WERI-Rb-1 (cell line): ENCODE measurements around the gene RAI1.
A peak's percentile ranks its signal among the peaks of the same experiment; 100 is the strongest.
"Not testable (repeated sequence)": the region's sequence is repeated elsewhere in the genome, so short reads cannot be mapped to it uniquely, and the experiment has no call there.

ENCODE experiments used
- DNase-seq: peaks from one replicate; pipeline ENCODE4 v3.0.0-alpha.2; 2020
- H3K27ac ChIP-seq: fragments of 250-450 bp; sonication (Bioruptor Pico); 2 replicates; pipeline ENCODE4 v1.5.1; 2020; ENCODE audit warnings: mild to moderate bottlenecking, moderate library complexity
- H3K27me3 ChIP-seq: fragments of 250-450 bp; sonication (Bioruptor Pico); 2 replicates; pipeline ENCODE4 v1.5.1; 2021; ENCODE audit warnings: mild to moderate bottlenecking, low read depth, moderate library complexity; ENCODE audit not compliant: insufficient read depth, severe bottlenecking
- H3K36me3 ChIP-seq: fragments of 250-450 bp; sonication (Bioruptor Pico); 2 replicates; pipeline ENCODE4 v1.5.1; 2020; ENCODE audit warnings: mild to moderate bottlenecking, moderate library complexity
- H3K4me3 ChIP-seq: 2 replicates; pipeline ENCODE4 v1.5.1; 2011; ENCODE audit warnings: low read depth, mild to moderate bottlenecking, control low read depth, low read length
- H3K9me3 ChIP-seq: fragments of 250-450 bp; sonication (Bioruptor Pico); 2 replicates; pipeline ENCODE4 v1.5.1; 2021; ENCODE audit warnings: mild to moderate bottlenecking, moderate library complexity; ENCODE audit not compliant: severe bottlenecking
- TF ChIP-seq, protein P1 (sequence below): IDR thresholded peaks from 2 replicates; pipeline ENCODE4 v1.5.1; 2011; ENCODE audit warnings: low read depth, mild to moderate bottlenecking, control low read depth, inconsistent platforms, low read length

The RAI1 gene

GRCh38 chr17:17677299-17678040 is 3.8 kb upstream of the RAI1 start:
- Histone ChIP-seq H3K27ac (no peak overlapping the region), H3K9me3 (no peaks in the 10 kb centered on the region), H3K36me3 (peaks cover 5% of the 10 kb centered on the region), H3K4me3 (no peak overlapping the region), H3K27me3 (no peaks in the 10 kb centered on the region)
- no peak for DNase-seq
- TF ChIP-seq, protein P1, sequence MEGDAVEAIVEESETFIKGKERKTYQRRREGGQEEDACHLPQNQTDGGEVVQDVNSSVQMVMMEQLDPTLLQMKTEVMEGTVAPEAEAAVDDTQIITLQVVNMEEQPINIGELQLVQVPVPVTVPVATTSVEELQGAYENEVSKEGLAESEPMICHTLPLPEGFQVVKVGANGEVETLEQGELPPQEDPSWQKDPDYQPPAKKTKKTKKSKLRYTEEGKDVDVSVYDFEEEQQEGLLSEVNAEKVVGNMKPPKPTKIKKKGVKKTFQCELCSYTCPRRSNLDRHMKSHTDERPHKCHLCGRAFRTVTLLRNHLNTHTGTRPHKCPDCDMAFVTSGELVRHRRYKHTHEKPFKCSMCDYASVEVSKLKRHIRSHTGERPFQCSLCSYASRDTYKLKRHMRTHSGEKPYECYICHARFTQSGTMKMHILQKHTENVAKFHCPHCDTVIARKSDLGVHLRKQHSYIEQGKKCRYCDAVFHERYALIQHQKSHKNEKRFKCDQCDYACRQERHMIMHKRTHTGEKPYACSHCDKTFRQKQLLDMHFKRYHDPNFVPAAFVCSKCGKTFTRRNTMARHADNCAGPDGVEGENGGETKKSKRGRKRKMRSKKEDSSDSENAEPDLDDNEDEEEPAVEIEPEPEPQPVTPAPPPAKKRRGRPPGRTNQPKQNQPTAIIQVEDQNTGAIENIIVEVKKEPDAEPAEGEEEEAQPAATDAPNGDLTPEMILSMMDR: no peak

- DNase-seq, H3K4me3 ChIP-seq, H3K27ac ChIP-seq, H3K27me3 ChIP-seq, H3K9me3 ChIP-seq: not testable (repeated sequence)
- H3K36me3 ChIP-seq: peaks cover 10% of the 10 kb centered on the region
Measured at GRCh38 chr17:17678063-17678699, 3.1 kb upstream of the RAI1 start.

DNA sequence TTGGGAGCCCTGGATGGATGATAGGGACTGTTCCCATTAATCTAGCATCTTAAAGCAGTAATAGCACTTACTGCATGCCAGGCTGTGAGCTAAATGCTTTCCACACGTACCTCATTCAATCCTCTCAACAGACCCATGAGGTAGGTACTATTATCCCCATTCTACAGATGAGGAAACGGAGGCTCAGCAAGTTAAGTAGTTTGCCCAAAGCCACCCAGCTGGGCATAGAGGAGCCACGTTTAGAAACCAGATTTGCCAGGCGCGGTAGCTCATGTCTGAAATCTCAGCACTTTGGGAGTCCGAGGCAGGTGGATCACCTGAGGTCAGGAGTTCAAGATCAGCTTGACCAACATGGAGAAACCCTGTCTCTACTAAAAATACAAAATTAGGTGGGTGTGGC is 2.0 kb upstream of the RAI1 start:
- H3K36me3 ChIP-seq: peaks cover 19% of the 10 kb centered on the region
- DNase-seq: no peak
- no peak overlapping the region for H3K27ac ChIP-seq
- no peaks in the 10 kb centered on the region for H3K9me3 ChIP-seq
- H3K4me3 ChIP-seq: no peak overlapping the region
- TF ChIP-seq, protein P1: no peak
- no peaks in the 10 kb centered on the region for H3K27me3 ChIP-seq

- no peak overlapping the region for H3K4me3 ChIP-seq
- no peak overlapping the region for H3K27ac ChIP-seq
- TF ChIP-seq, protein P1: no peak
- no peaks in the 10 kb centered on the region for H3K27me3 ChIP-seq
- no peak for DNase-seq
- H3K36me3 ChIP-seq: peaks cover 19% of the 10 kb centered on the region
- no peaks in the 10 kb centered on the region for H3K9me3 ChIP-seq
Measured at GRCh38 chr17:17679748-17680147, 1.5 kb upstream of the RAI1 start.

DNA sequence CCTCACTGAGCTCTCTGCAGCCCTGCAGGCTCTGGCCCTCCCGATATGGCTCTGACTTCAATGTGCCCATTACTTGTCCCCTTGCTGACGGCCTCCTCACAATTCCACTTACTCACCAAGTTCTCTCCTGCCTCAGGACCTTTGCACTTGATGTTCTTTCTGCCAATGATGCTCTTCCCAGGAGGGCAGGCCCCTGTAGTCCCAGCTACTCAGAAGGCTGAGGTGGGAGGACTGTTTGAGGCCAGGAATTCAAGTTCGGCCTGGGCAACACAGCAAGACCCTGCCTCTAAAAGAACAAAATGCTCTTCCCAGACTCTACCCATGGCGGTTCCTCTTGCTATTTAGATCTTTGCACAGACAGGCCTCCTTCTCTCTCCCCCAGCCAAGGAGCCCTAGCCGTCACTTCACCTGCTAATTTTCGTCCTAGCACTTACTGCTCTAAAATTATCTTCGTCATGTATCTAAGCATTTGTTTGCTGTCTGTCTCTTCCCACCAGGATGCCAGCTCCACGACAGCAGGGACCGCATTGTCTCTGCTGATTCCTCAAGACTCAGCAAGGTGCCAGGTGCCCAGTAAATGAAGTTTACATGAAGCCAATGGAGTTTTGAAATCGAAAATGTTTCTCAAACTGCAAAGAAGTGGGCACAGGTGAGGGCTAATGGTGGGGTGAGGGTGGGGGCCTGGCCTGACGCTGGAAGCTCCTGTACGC is 626 bp upstream of the RAI1 start:
- TF ChIP-seq, protein P1: no peak
- no peak for DNase-seq
- Histone ChIP-seq H3K27ac (peak overlapping the region; percentile 97; the same call in 1 of the 2 replicates), H3K36me3 (peaks cover 26% of the 10 kb centered on the region), H3K4me3 (no peak overlapping the region), H3K9me3 (no peaks in the 10 kb centered on the region), H3K27me3 (no peaks in the 10 kb centered on the region)

- Histone ChIP-seq H3K9me3 (no peaks in the 10 kb centered on the region), H3K4me3 (peak overlapping the region; percentile 79), H3K27me3 (no peaks in the 10 kb centered on the region), H3K27ac (peak overlapping the region; percentile 97), H3K36me3 (peaks cover 29% of the 10 kb centered on the region)
- TF ChIP-seq, protein P1: no peak
- peak; percentile 53 for DNase-seq
Measured at GRCh38 chr17:17681744-17682292, 560 bp downstream of the RAI1 start.
